ENCODE results near the gene RMND1. TPM values are rescaled to one million over a fixed set of nuclear protein-coding genes. Genes with fewer than 3 reads are reported as not detected.

RMND1 gene
- polyA plus RNA-seq, 2 of the 4 experiments (the other 2 are of a cell fraction) = 11.7 to 13.1 TPM

GRCh38 chr6:151493161-151493803 lies 41.4 kb upstream of the RMND1 start:
- Histone ChIP-seq H3K27ac (peak overlapping the region; percentile 70 to 87), H3K9me3 (no peaks in the 10 kb centered on the region), H3K4me1 (no peaks in the 10 kb centered on the region), H3K4me2 (peak overlapping the region; percentile 100), H3K4me3 (peak overlapping the region; percentile 75)
- POLR2A ChIA-PET = interaction anchor here (0.7 kb wide), 2 partner anchors 39 to 41 kb away, joined by 3 to 4 read pairs; a partner anchor contains a TSS
- FAIRE-seq = no peak
- TF ChIP-seq HOXB13 (CRISPR knock-in tag; IDR thresholded peaks at IDR 0.05; ENCODE audit: low read depth) = no peak
- no peak for TF ChIP-seq KDM5A (IDR thresholded peaks at IDR 0.05)
- no peak for TF ChIP-seq ZC3H11A (IDR thresholded peaks at IDR 0.05)
- TF ChIP-seq FOXS1 (CRISPR knock-in tag; IDR thresholded peaks at IDR 0.05) = no peak
- no peak for TF ChIP-seq RAD21 (conservative IDR thresholded peaks at IDR 0.05 in 1 of 2, IDR thresholded peaks at IDR 0.05 in 1 of 2)
- TF ChIP-seq NPAS2 (CRISPR knock-in tag; IDR thresholded peaks at IDR 0.05; ENCODE audit: borderline replicate concordance) = no peak
- TF ChIP-seq RFX5 (IDR thresholded peaks at IDR 0.05) = no peak
- no peak for TF ChIP-seq FOSB (CRISPR knock-in tag; IDR thresholded peaks at IDR 0.05)
- TF ChIP-seq BHLHE40 (IDR thresholded peaks at IDR 0.05; ENCODE audit: low read depth, low read length) = no peak
- no peak for TF ChIP-seq NFE2L2 (conservative IDR thresholded peaks at IDR 0.05; ENCODE audit: low read length)
- TF ChIP-seq CHD4 (IDR thresholded peaks at IDR 0.05; ENCODE audit: borderline replicate concordance) = no peak
- TF ChIP-seq CBX8 (IDR thresholded peaks at IDR 0.05) = no peak
- no peak for TF ChIP-seq ZFP36 (IDR thresholded peaks at IDR 0.05; ENCODE audit: borderline replicate concordance, partially characterized antibody)
- TF ChIP-seq EHMT2 (IDR thresholded peaks at IDR 0.05; ENCODE audit: low read depth) = no peak
- TF ChIP-seq HOXB5 (CRISPR knock-in tag; IDR thresholded peaks at IDR 0.05) = no peak
- TF ChIP-seq E2F6 (IDR thresholded peaks at IDR 0.05; ENCODE audit: borderline replicate concordance, low read depth) = no peak
- no peak for TF ChIP-seq ESRRA (IDR thresholded peaks at IDR 0.05; ENCODE audit: borderline replicate concordance, low read length)
- no peak for TF ChIP-seq EP300 (IDR thresholded peaks at IDR 0.05)
- 51% methylated on average over 13 of the region's 16 CpGs for WGBS (ENCODE audit: missing lambda C conversion rate)
- CTCF ChIA-PET = no interaction called here
- peak; percentile 80 to 81 for ATAC-seq
- DNase-seq (ENCODE audit: low read depth in 1 of 2, low spot score in 1 of 2) = peak in 1 of 2 experiments; percentile 7

DNA sequence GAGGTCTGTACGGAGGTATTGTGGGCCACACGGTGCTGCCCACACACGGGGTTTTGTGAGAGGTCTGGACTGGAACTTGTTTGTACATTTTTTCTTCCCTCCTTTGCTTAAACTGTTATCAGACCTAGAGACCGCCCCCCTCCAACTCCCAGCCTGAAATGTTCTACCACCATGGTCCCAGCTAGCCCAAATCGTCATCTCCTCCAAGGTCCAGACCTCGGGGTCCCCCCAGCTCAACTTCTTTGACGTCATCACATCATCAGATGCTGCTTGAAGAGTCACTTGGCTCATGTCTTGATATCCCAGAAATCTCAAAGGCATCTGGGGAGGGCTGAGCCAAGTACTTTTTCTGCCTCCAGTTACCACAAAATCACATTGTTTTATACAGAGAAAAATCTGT lies 39.1 kb upstream of the RMND1 start:
- Histone ChIP-seq H3K4me1 (no peaks in the 10 kb centered on the region), H3K4me3 (no peak overlapping the region), H3K27ac (no peak overlapping the region), H3K9me3 (no peaks in the 10 kb centered on the region), H3K4me2 (no peak overlapping the region)
- ChIA-PET CTCF (interaction anchor here (1.3 kb wide), 1 partner anchor 84 kb away, joined by 4 read pairs; no protein-coding TSS in a partner anchor), POLR2A (no interaction called here)
- ATAC-seq = no peak
- 37% methylated on average over 7 of the region's 7 CpGs for WGBS (ENCODE audit: missing lambda C conversion rate)
- no peak for DNase-seq (ENCODE audit: low read depth in 1 of 2, low spot score in 1 of 2)
- TF ChIP-seq, protein P1, sequence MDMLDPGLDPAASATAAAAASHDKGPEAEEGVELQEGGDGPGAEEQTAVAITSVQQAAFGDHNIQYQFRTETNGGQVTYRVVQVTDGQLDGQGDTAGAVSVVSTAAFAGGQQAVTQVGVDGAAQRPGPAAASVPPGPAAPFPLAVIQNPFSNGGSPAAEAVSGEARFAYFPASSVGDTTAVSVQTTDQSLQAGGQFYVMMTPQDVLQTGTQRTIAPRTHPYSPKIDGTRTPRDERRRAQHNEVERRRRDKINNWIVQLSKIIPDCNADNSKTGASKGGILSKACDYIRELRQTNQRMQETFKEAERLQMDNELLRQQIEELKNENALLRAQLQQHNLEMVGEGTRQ (IDR thresholded peaks at IDR 0.05) = no peak
- TF ChIP-seq CBX2 (IDR thresholded peaks at IDR 0.05; ENCODE audit: borderline replicate concordance, low read depth) = no peak
- no peak for TF ChIP-seq EHMT2 (IDR thresholded peaks at IDR 0.05; ENCODE audit: low read depth)
- TF ChIP-seq E2F6 (IDR thresholded peaks at IDR 0.05; ENCODE audit: borderline replicate concordance, low read depth) = no peak
- TF ChIP-seq JUNB (IDR thresholded peaks at IDR 0.05) = no peak
- no peak for TF ChIP-seq ZFP36 (IDR thresholded peaks at IDR 0.05; ENCODE audit: borderline replicate concordance, partially characterized antibody)
- no peak for FAIRE-seq

DNA sequence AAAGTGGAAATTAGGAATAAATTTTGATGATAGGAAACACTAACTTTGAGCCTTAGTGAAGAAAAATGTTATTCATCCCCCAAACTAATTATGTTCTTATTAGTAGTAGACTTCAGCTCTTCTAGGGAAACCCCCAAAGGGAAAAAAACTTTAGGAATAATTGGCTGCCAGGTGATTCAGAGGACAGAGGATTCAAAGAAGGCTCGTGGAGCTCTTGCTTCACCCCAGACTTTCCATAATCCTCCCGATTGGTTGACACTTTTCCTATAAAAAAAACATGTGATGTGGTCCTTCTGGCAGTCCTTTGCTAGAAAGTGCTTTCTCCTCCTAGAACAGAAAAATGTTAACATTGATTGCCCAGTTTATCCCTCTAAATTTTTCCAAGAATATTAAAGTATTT lies 36.3 kb upstream of the RMND1 start:
- no peak overlapping the region for H3K4me2 ChIP-seq
- H3K27ac ChIP-seq = no peak overlapping the region
- ChIA-PET POLR2A (no interaction called here), CTCF (no interaction called here)
- H3K4me1 ChIP-seq = no peaks in the 10 kb centered on the region
- no peaks in the 10 kb centered on the region for H3K9me3 ChIP-seq
- no peak for DNase-seq (ENCODE audit: low read depth in 1 of 2, low spot score in 1 of 2)
- H3K4me3 ChIP-seq = no peak overlapping the region
- no peak for ATAC-seq
- no peak for TF ChIP-seq KDM5A (IDR thresholded peaks at IDR 0.05)
- no peak for TF ChIP-seq GATA3 (IDR thresholded peaks at IDR 0.05; ENCODE audit: borderline replicate concordance)
- no peak for TF ChIP-seq CBX8 (IDR thresholded peaks at IDR 0.05)
- TF ChIP-seq, protein P1 (IDR thresholded peaks at IDR 0.05) = no peak
- TF ChIP-seq MAX (IDR thresholded peaks at IDR 0.05) = no peak
- TF ChIP-seq POLR2AphosphoS2 (conservative IDR thresholded peaks at IDR 0.05; ENCODE audit: low read length) = no peak
- TF ChIP-seq, protein P2, sequence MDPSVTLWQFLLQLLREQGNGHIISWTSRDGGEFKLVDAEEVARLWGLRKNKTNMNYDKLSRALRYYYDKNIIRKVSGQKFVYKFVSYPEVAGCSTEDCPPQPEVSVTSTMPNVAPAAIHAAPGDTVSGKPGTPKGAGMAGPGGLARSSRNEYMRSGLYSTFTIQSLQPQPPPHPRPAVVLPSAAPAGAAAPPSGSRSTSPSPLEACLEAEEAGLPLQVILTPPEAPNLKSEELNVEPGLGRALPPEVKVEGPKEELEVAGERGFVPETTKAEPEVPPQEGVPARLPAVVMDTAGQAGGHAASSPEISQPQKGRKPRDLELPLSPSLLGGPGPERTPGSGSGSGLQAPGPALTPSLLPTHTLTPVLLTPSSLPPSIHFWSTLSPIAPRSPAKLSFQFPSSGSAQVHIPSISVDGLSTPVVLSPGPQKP (IDR thresholded peaks at IDR 0.05; ENCODE audit: low read depth, low read length) = no peak
- no peak for TF ChIP-seq TP53 (CRISPR knock-in tag; IDR thresholded peaks at IDR 0.05)
- TF ChIP-seq EHF (CRISPR knock-in tag; IDR thresholded peaks at IDR 0.05) = no peak
- no peak for TF ChIP-seq MAZ (IDR thresholded peaks at IDR 0.05; ENCODE audit: borderline replicate concordance, low read depth, low read length)
- no peak for TF ChIP-seq HEYL (CRISPR knock-in tag; IDR thresholded peaks at IDR 0.05)
- no peak for FAIRE-seq
- 19% methylated on average over 2 of the region's 2 CpGs for WGBS (ENCODE audit: missing lambda C conversion rate)
